Measurements from ENCODE around the gene RSPRY1. TPM values are rescaled to one million over a fixed set of nuclear protein-coding genes. Genes with fewer than 3 reads are reported as not detected.

The RSPRY1 gene
- total RNA-seq, 2 donors from 2014 or later: 33.7 to 51.0 TPM

- DNase-seq: no peak
- H3K36me3 ChIP-seq: no peaks in the 10 kb centered on the region
- no peak overlapping the region for H3K4me3 ChIP-seq
- no peaks in the 10 kb centered on the region for H3K9me3 ChIP-seq
- H3K27me3 ChIP-seq: no peaks in the 10 kb centered on the region
- H3K9ac ChIP-seq (ENCODE audit: low read depth in 2 of 2, low read length in 2 of 2): no peak overlapping the region
- no peak overlapping the region for H3K27ac ChIP-seq
- peaks cover 11% of the 10 kb centered on the region for H3K4me1 ChIP-seq
- TF ChIP-seq CTCF (IDR thresholded peaks at IDR 0.05): no peak
- intact Hi-C loops (cut with DNase I): no loop called here
Measured at GRCh38 chr16:57281791-57282190, 95.7 kb downstream of the RSPRY1 start.

- Histone ChIP-seq H3K9me3 (no peaks in the 10 kb centered on the region), H3K4me1 (peaks cover 6% of the 10 kb centered on the region), H3K27ac (no peak overlapping the region), H3K27me3 (no peaks in the 10 kb centered on the region), H3K9ac (ENCODE audit: low read depth in 2 of 2, low read length in 2 of 2) (no peak overlapping the region), H3K4me3 (no peak overlapping the region), H3K36me3 (no peaks in the 10 kb centered on the region)
- TF ChIP-seq CTCF (IDR thresholded peaks at IDR 0.05): no peak
- intact Hi-C loops (cut with DNase I): no loop called here
- DNase-seq: no peak
Measured at GRCh38 chr16:57282510-57283213, 96.5 kb downstream of the RSPRY1 start.

GRCh38 chr16:57283214-57283958, 97.3 kb downstream of the RSPRY1 start:
- TF ChIP-seq CTCF (IDR thresholded peaks at IDR 0.05): no peak
- peak; percentile 39 for DNase-seq
- H3K4me3 ChIP-seq: peak overlapping the region; percentile 57
- no peaks in the 10 kb centered on the region for H3K36me3 ChIP-seq
- H3K27ac ChIP-seq: no peak overlapping the region
- H3K27me3 ChIP-seq: no peaks in the 10 kb centered on the region
- peaks cover 5% of the 10 kb centered on the region for H3K4me1 ChIP-seq
- peak overlapping the region in 1 of 2 donors; percentile 46 for H3K9ac ChIP-seq (ENCODE audit: low read depth in 2 of 2, low read length in 2 of 2)
- intact Hi-C loops (cut with DNase I): no loop called here
- H3K9me3 ChIP-seq: no peaks in the 10 kb centered on the region

GRCh38 chr16:57283959-57284208, 97.8 kb downstream of the RSPRY1 start:
- DNase-seq: no peak
- no peaks in the 10 kb centered on the region for H3K27me3 ChIP-seq
- no peak for TF ChIP-seq CTCF (IDR thresholded peaks at IDR 0.05)
- H3K4me1 ChIP-seq: peaks cover 5% of the 10 kb centered on the region
- peak overlapping the region; percentile 57 for H3K4me3 ChIP-seq
- peak overlapping the region in 1 of 2 donors; percentile 46 for H3K9ac ChIP-seq (ENCODE audit: low read depth in 2 of 2, low read length in 2 of 2)
- no peak overlapping the region for H3K27ac ChIP-seq
- no peaks in the 10 kb centered on the region for H3K9me3 ChIP-seq
- intact Hi-C loops (cut with DNase I): no loop called here
- no peaks in the 10 kb centered on the region for H3K36me3 ChIP-seq

GRCh38 chr16:57284209-57284951, 98.3 kb downstream of the RSPRY1 start, which contains the start of gene PLLP:
TSS of gene PLLP (minus strand) at chr16:57284672. CDS start at chr16:57284540, 132 bp downstream.
- Histone ChIP-seq H3K4me3 (peak within 1 kb of the TSS; percentile 57), H3K27me3 (no peaks in the 10 kb centered on the region), H3K27ac (no peak within 1 kb of the TSS), H3K36me3 (no peaks in the 10 kb centered on the region), H3K4me1 (peaks cover 5% of the 10 kb centered on the region), H3K9me3 (no peaks in the 10 kb centered on the region), H3K9ac (ENCODE audit: low read depth in 2 of 2, low read length in 2 of 2) (peak within 1 kb of the TSS; percentile 46 to 52)
- TF ChIP-seq CTCF (IDR thresholded peaks at IDR 0.05): no peak
- intact Hi-C loops (cut with DNase I): no loop called here
- peak; percentile 63 for DNase-seq
